ENCODE data around the gene SUN5.

The SUN5 gene

GRCh38 chr20:33022694-33023438, 18.6 kb upstream of the SUN5 start:
- DNase-seq (ENCODE audit: low read depth) = no peak
- TF ChIP-seq CTCF (IDR thresholded peaks at IDR 0.05; ENCODE audit: control insufficient read depth, extremely low read depth, insufficient read depth) = no peak
- H3K4me3 ChIP-seq (ENCODE audit: low read depth, low read length) = no peak overlapping the region

- no peak overlapping the region for H3K4me3 ChIP-seq (ENCODE audit: low read depth, low read length)
- no peak for TF ChIP-seq CTCF (IDR thresholded peaks at IDR 0.05; ENCODE audit: control insufficient read depth, extremely low read depth, insufficient read depth)
- no peak for DNase-seq (ENCODE audit: low read depth)
Observed at GRCh38 chr20:33022289-33022688, 18.1 kb upstream of the SUN5 start.

GRCh38 chr20:33021879-33022278, 17.6 kb upstream of the SUN5 start:
- TF ChIP-seq CTCF (IDR thresholded peaks at IDR 0.05; ENCODE audit: control insufficient read depth, extremely low read depth, insufficient read depth) = no peak
- no peak overlapping the region for H3K4me3 ChIP-seq (ENCODE audit: low read depth, low read length)
- DNase-seq (ENCODE audit: low read depth) = no peak

GRCh38 chr20:33020278-33021161, 16.3 kb upstream of the SUN5 start:
- DNase-seq (ENCODE audit: low read depth) = no peak
- no peak for TF ChIP-seq CTCF (IDR thresholded peaks at IDR 0.05; ENCODE audit: control insufficient read depth, extremely low read depth, insufficient read depth)
- no peak overlapping the region for H3K4me3 ChIP-seq (ENCODE audit: low read depth, low read length)

GRCh38 chr20:33019465-33020277, 15.4 kb upstream of the SUN5 start:
- DNase-seq (ENCODE audit: low read depth) = no peak
- no peak overlapping the region for H3K4me3 ChIP-seq (ENCODE audit: low read depth, low read length)
- TF ChIP-seq CTCF (IDR thresholded peaks at IDR 0.05; ENCODE audit: control insufficient read depth, extremely low read depth, insufficient read depth) = no peak

GRCh38 chr20:33018169-33018931, 14.1 kb upstream of the SUN5 start:
- DNase-seq (ENCODE audit: low read depth) = no peak
- H3K4me3 ChIP-seq (ENCODE audit: low read depth, low read length) = no peak overlapping the region
- no peak for TF ChIP-seq CTCF (IDR thresholded peaks at IDR 0.05; ENCODE audit: control insufficient read depth, extremely low read depth, insufficient read depth)
